BLaER1 treated with 17β-estradiol and CSF1 and Interleukin-3, amounts not matched to agents 10 nM and 100 nM (cell line): Measurements from ENCODE around the gene CR2.
"Not testable (repeated sequence)": the region's sequence is repeated elsewhere in the genome, so short reads cannot be mapped to it uniquely, and the experiment has no call there.

Experiments
- H3K27ac ChIP-seq, 11 experiments: shearing (Covaris generic); formaldehyde crosslinking; 2 replicates each; pipeline ENCODE4 v1.8.1; 2022
- H3K27me3 ChIP-seq, 11 experiments: shearing (Covaris generic); formaldehyde crosslinking; 2 replicates each; pipeline ENCODE4 v1.8.1; 2022
- H3K36me3 ChIP-seq, 11 experiments: shearing (Covaris generic); formaldehyde crosslinking; 2 replicates each; pipeline ENCODE4 v1.8.1; 2022
- H3K4me1 ChIP-seq, 10 experiments: shearing (Covaris generic); formaldehyde crosslinking; 2 replicates each; pipeline ENCODE4 v1.8.1; 2022
- H3K4me2 ChIP-seq, 11 experiments: shearing (Covaris generic); formaldehyde crosslinking; 2 replicates each; pipeline ENCODE4 v1.8.1; 2022
- H3K4me3 ChIP-seq, 10 experiments: shearing (Covaris generic); formaldehyde crosslinking; 2 replicates each; pipeline ENCODE4 v1.8.1; 2022
- H3K9ac ChIP-seq, 11 experiments: shearing (Covaris generic); formaldehyde crosslinking; 2 replicates each; pipeline ENCODE4 v1.8.1; 2022
- H3K9me3 ChIP-seq, 11 experiments: shearing (Covaris generic); formaldehyde crosslinking; replicated peaks in 1 of 11; 2 replicates each; pipeline ENCODE4 v1.8.1; 2022
- H4K20me1 ChIP-seq, 11 experiments: shearing (Covaris generic); formaldehyde crosslinking; 2 replicates each; pipeline ENCODE4 v1.8.1; 2022
- Cebpa-rat ChIP-seq, 11 experiments: shearing (Covaris generic); IDR thresholded peaks; 2 replicates each; pipeline ENCODE4 v1.8.1; 2022

CR2 gene

DNA sequence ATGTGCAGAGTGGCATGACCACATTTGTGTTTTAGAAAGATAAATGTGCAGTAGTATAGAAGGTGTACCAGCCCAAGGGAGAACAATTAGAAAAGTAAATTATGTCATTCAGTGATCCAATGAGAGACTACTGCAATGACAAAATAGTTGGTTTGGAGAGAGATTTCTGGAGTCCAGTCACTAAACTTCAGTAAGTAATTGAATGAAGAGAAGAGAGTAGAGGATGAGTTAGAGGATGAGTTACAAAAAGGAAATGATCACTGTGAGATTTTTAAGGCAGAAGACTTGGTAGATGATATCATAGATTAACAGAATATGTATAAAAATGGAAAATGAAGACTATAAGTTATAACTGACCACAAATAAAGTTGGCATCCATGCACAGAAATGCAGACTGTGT, 8.4 kb downstream of the CR2 start:
- TF ChIP-seq Cebpa-rat (IDR thresholded peaks at IDR 0.05), result no peak
- H3K27ac ChIP-seq, result no peak overlapping the region
- no peak overlapping the region for H3K9ac ChIP-seq
- no peak overlapping the region for H3K4me2 ChIP-seq
- H3K4me1 ChIP-seq, result peaks cover 0 to 10% (median 0%) of the 10 kb centered on the region in 10 experiments; a peak in 6 of 20 replicates
- no peaks in the 10 kb centered on the region for H3K36me3 ChIP-seq
- H3K27me3 ChIP-seq, result no peaks in the 10 kb centered on the region
- H3K9me3 ChIP-seq, result no peaks in the 10 kb centered on the region
- H4K20me1 ChIP-seq, result no peaks in the 10 kb centered on the region
- H3K4me3 ChIP-seq, result no peak overlapping the region

DNA sequence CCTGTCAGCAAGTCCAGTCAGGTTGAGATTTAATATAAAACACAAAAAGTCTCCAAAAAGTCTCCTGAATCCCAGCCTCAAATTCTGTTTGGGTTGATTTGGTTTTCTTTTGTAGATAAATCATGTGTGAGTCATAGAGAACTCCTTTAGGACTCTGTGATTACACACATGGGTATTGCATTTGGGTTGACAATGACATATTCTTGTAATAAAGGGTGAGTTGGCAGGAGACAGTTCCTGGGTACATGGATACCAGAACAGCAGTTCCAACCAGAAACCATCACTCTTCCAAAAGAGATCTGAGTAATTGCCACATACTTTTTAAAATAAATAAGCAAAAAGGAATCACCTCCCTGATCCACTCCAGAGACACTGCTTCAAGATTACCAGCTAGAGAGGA, 8.9 kb downstream of the CR2 start:
- H3K9me3 ChIP-seq, result no peaks in the 10 kb centered on the region
- H3K4me3 ChIP-seq, result no peak overlapping the region
- H3K27me3 ChIP-seq, result no peaks in the 10 kb centered on the region
- H3K27ac ChIP-seq, result no peak overlapping the region
- H4K20me1 ChIP-seq, result no peaks in the 10 kb centered on the region
- H3K36me3 ChIP-seq, result no peaks in the 10 kb centered on the region
- no peak overlapping the region for H3K9ac ChIP-seq
- H3K4me1 ChIP-seq, result peaks cover 0 to 5% (median 0%) of the 10 kb centered on the region in 10 experiments; a peak in 6 of 20 replicates
- no peak overlapping the region for H3K4me2 ChIP-seq
- no peak for TF ChIP-seq Cebpa-rat (IDR thresholded peaks at IDR 0.05)

GRCh38 chr1:207463571-207463970, 9.4 kb downstream of the CR2 start:
- H3K4me3 ChIP-seq, result no peak overlapping the region
- no peaks in the 10 kb centered on the region for H4K20me1 ChIP-seq
- H3K9ac ChIP-seq, result no peak overlapping the region
- H3K36me3 ChIP-seq, result no peaks in the 10 kb centered on the region
- no peaks in the 10 kb centered on the region for H3K4me1 ChIP-seq
- no peak overlapping the region for H3K4me2 ChIP-seq
- no peaks in the 10 kb centered on the region for H3K27me3 ChIP-seq
- H3K9me3 ChIP-seq, result no peaks in the 10 kb centered on the region
- H3K27ac ChIP-seq, result no peak overlapping the region
- TF ChIP-seq Cebpa-rat (IDR thresholded peaks at IDR 0.05), result no peak

DNA sequence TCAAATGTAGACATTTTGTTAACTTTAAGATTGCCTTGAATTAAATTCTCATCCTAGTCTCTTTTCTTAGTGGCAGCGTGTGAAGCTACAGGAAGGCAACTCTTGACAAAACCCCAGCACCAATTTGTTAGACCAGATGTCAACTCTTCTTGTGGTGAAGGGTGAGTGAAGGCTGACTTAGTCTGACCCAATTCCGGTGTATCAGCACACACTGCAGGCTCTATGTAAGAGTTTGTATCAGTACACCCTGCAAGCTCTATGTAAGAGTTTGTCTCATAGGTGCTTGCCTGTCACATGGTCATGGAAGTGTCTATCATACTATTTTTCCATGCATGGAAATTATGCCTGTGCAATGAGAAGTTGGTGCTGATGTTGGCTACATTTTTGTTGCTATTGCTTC, 16.8 kb downstream of the CR2 start:
- H3K27me3 ChIP-seq, result no peaks in the 10 kb centered on the region
- H3K4me3 ChIP-seq, result no peak overlapping the region
- H3K4me1 ChIP-seq, result no peaks in the 10 kb centered on the region
- no peaks in the 10 kb centered on the region for H4K20me1 ChIP-seq
- H3K27ac ChIP-seq, result no peak overlapping the region
- no peak overlapping the region for H3K4me2 ChIP-seq
- no peak overlapping the region for H3K9ac ChIP-seq
- no peaks in the 10 kb centered on the region for H3K36me3 ChIP-seq
- TF ChIP-seq Cebpa-rat (IDR thresholded peaks at IDR 0.05), result no peak
- H3K9me3 ChIP-seq, result no peaks in the 10 kb centered on the region

GRCh38 chr1:207474210-207474609, 20.1 kb downstream of the CR2 start:
- H4K20me1 ChIP-seq, result no peaks in the 10 kb centered on the region
- no peaks in the 10 kb centered on the region for H3K36me3 ChIP-seq
- no peaks in the 10 kb centered on the region for H3K9me3 ChIP-seq
- no peak for TF ChIP-seq Cebpa-rat (IDR thresholded peaks at IDR 0.05)
- no peaks in the 10 kb centered on the region for H3K27me3 ChIP-seq
- no peak overlapping the region for H3K9ac ChIP-seq
- H3K4me3 ChIP-seq, result no peak overlapping the region
- no peak overlapping the region for H3K27ac ChIP-seq
- no peak overlapping the region for H3K4me2 ChIP-seq
- H3K4me1 ChIP-seq, result no peaks in the 10 kb centered on the region

DNA sequence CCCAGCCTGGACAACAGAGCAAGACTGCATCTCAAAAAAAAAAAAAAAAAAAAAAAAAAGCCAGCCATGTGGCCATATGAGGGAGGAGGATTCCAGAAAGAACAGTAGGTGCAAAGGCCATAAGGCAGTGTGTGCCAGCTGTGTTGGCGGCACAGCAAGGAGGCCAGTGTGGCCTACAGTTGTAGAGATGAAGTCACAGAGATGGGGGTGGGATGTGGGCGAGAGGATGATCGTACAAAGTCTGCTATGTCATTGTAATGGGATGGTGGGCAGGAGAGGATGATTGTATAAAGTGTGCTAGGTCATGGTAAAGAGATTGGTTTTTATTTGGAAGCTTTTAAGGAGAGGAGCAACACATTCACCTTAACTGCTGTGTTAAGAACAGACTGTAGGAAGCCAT, 32.1 kb downstream of the CR2 start:
- TF ChIP-seq Cebpa-rat (IDR thresholded peaks at IDR 0.05), result no peak
- Histone ChIP-seq H3K9me3 (no peaks in the 10 kb centered on the region), H3K9ac (no peak overlapping the region), H4K20me1 (no peaks in the 10 kb centered on the region), H3K4me3 (no peak overlapping the region), H3K27ac (no peak overlapping the region), H3K36me3 (no peaks in the 10 kb centered on the region), H3K4me2 (no peak overlapping the region), H3K4me1 (no peaks in the 10 kb centered on the region), H3K27me3 (no peaks in the 10 kb centered on the region)

- no peaks in the 10 kb centered on the region for H3K4me1 ChIP-seq
- no peaks in the 10 kb centered on the region for H3K9me3 ChIP-seq
- H3K27ac ChIP-seq, result no peak overlapping the region
- H3K9ac ChIP-seq, result no peak overlapping the region
- no peaks in the 10 kb centered on the region for H4K20me1 ChIP-seq
- no peaks in the 10 kb centered on the region for H3K27me3 ChIP-seq
- H3K36me3 ChIP-seq, result no peaks in the 10 kb centered on the region
- H3K4me2 ChIP-seq, result no peak overlapping the region
- H3K4me3 ChIP-seq, result no peak overlapping the region
- TF ChIP-seq Cebpa-rat (IDR thresholded peaks at IDR 0.05), result no peak
Measured at GRCh38 chr1:207487636-207488035, 33.5 kb downstream of the CR2 start.

DNA sequence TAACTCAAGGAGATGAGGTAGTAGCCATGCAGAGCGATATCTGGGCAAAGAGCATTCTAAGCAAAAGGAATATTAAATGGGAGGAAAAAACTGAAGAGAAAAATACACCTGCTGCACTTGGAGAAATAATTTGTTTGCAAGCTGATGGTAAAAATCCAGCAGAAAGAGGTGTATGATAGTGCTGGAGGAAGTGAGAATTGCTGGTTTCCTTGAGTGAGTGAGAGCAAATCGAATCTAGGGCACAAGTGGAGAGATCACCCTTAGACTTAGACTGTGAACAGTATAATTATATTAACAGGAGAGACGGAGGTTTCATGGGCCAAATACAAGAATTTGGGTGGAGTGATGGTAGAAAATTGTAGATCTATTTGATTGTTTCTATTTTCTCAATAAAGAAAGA, 39.1 kb downstream of the CR2 start:
- Histone ChIP-seq H3K9ac (no peak overlapping the region), H3K36me3 (no peaks in the 10 kb centered on the region), H3K4me1 (peaks cover 0 to 19% (median 3%) of the 10 kb centered on the region in 10 experiments; a peak in 7 of 20 replicates), H3K4me3 (no peak overlapping the region), H3K27ac (no peak overlapping the region), H3K9me3 (peaks cover 0 to 6% (median 0%) of the 10 kb centered on the region in 11 experiments; a peak in 3 of 22 replicates), H3K27me3 (no peaks in the 10 kb centered on the region), H4K20me1 (no peaks in the 10 kb centered on the region), H3K4me2 (no peak overlapping the region)
- no peak for TF ChIP-seq Cebpa-rat (IDR thresholded peaks at IDR 0.05)

GRCh38 chr1:207494171-207494570, 40.0 kb downstream of the CR2 start:
- TF ChIP-seq Cebpa-rat (IDR thresholded peaks at IDR 0.05), result no peak

DNA sequence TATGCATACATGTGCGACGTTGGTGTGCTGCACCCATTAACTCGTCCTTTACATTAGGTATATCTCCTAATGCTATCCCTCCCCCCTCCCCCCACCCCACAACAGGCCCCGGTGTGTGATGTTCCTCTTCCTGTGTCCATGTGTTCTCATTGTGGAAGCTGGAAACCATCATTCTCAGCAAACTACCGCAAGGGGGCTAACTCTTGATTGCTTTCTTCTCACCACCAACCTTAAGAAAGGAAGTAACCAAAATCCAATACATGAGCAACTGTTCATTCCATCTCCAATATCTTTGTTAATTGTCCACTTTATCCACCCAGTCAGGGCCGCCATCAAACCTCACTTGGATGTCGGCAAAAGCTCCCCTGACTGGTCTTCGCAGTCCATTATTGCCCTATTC, 41.2 kb downstream of the CR2 start:
- Histone ChIP-seq H3K4me1 (peaks cover 0 to 19% (median 3%) of the 10 kb centered on the region in 10 experiments; a peak in 7 of 20 replicates), H3K4me2 (peak overlapping the region in 2 of 11 experiments; percentile 57 to 59; a peak in 1 of 22 replicates)
- not testable (repeated sequence) for H4K20me1 ChIP-seq, H3K36me3 ChIP-seq, H3K9ac ChIP-seq, H3K9me3 ChIP-seq, H3K27me3 ChIP-seq, H3K27ac ChIP-seq, H3K4me3 ChIP-seq

More at GRCh38 chr1:207494171-207494570, 40.0 kb downstream of the CR2 start:
- H3K4me2 ChIP-seq, result no peak overlapping the region
- H3K36me3 ChIP-seq, result no peaks in the 10 kb centered on the region
- H3K27me3 ChIP-seq, result no peaks in the 10 kb centered on the region
- no peaks in the 10 kb centered on the region for H4K20me1 ChIP-seq
- no peak overlapping the region for H3K4me3 ChIP-seq
- peaks cover 0 to 19% (median 3%) of the 10 kb centered on the region in 10 experiments; a peak in 7 of 20 replicates for H3K4me1 ChIP-seq
- H3K27ac ChIP-seq, result no peak overlapping the region
- H3K9ac ChIP-seq, result no peak overlapping the region
- peaks cover 0 to 6% (median 0%) of the 10 kb centered on the region in 11 experiments; a peak in 3 of 22 replicates for H3K9me3 ChIP-seq
